GM18520 (cell line): ENCODE measurements around the gene CIPC.

Experiments
- ATAC-seq: cut with Tn5 transposase; IDR thresholded peaks from one replicate; pipeline ENCODE4 v1.9.1; 2021; ENCODE audit not compliant: unreplicated experiment

CIPC gene

GRCh38 chr14:77123381-77124325, 25.6 kb downstream of the CIPC start:
- ATAC-seq: no peak

GRCh38 chr14:77124345-77125280, 26.6 kb downstream of the CIPC start:
- ATAC-seq: no peak

DNA sequence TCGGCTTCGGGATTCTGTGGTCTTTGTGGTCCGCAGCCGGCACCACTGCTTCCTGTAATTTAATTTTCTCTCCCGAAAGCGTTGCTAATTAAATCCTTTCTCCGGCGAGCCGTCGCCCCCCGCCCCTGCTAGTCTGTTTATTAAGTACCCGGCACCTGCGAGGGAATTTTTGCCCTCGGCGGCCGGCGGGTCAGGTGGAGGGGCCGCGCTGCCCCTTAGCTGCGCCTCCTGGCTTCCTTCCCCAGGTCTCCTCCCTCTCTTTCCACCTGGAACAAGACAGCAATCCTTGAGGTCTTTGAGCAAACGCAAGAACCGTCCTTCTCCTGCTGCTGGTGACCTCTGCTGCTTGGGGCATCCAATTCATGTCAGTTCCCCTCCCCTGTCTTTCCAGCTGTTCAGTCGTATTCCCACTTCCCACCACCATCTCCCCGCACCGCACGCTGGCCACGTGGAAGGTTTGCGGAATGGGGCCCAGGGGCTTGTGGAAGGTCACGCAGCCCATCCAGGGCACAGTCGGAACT, 27.3 kb downstream of the CIPC start:
- no peak for ATAC-seq

DNA sequence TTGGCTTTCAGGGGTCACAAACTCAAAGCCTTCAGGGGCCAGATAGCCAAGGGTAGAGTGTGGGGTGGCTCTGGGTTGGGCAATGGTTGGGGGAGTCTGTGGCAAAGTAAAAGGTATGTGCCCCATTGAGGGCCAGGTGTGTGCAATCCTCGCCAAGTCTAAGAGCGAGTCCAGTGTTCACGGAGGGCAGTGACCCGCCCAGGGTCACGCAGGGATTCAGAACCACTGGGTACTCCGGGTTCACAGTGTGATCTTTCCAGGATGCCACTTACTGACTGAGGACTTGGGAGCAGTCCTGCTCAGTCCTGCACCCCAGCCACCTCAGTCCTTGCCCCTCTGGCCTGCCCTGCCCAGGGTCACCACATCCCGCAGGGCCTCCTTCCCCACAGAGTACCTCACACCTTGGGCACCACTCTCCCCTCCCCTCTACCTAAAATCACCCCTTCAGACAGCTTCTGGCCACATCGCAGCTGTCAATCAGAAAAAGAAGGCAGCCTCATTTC, 27.8 kb downstream of the CIPC start:
- no peak for ATAC-seq

DNA sequence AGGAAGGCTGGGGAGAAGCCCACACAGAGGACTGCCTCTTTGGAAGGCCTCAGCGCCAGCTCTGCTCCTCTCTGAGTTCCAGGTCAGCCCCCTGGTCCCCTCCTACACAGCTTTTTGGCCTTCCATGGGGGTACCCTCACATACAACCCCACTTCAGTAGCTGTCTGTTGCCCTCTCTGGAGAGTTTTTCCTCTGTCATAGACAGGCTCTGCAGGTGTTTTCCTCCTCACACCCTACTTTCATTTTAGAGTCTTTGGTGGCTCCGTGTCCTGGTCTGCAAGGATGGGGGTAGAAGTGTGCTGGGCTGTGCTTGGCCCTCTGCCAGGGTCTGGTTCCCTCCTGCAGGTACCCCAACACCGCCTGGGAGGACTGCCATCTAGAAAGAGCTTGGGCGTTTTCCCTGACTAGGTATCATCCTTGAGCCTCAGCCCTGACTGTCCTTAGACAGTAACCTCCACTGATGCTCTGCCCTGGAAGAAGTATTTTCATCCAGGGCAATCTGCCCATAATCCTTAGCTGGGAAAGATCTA, 28.5 kb downstream of the CIPC start:
- no peak for ATAC-seq

DNA sequence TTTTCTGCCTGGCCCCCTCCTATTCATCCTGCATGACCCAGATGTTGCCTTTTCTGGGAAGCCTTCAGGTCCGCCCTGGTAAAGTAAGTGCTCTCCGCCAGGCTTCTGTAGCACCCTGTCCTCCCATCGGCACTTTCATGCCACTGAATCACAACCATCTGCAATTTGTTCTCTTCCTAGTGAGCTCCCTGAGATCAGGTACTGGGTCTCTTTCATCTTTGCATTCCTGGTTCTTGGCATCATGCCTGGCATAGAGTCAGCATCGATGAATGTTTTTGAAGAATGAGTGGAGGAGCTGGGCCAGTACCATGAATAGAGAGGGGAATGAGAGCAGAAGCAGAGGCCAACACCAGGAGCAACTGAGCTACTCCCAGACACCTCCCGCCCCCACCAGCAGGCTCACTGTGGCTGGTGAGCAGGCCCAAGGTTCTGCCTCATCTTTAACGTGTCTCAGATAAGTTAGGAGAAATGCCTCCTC, 30.4 kb downstream of the CIPC start:
- no peak for ATAC-seq

DNA sequence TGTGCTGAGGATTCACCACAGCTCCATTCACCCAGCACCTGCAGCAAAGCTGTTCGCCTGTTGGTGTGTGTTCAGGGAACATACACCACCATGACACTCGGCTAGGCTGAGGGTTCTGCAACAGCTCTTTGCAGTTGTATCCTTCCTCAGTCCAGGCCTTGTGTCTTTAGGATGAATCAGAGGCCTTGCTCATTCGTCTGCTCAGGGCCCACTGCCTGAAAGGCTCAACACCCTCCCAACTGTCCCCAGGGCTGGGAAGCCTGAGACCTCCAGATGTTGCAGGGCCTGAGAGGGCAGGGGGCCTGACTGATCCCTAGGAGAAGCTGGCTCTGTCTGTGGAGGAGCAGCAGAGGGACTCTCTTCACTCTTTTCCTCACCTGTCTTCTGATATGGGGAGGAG, 32.3 kb downstream of the CIPC start:
- no peak for ATAC-seq

DNA sequence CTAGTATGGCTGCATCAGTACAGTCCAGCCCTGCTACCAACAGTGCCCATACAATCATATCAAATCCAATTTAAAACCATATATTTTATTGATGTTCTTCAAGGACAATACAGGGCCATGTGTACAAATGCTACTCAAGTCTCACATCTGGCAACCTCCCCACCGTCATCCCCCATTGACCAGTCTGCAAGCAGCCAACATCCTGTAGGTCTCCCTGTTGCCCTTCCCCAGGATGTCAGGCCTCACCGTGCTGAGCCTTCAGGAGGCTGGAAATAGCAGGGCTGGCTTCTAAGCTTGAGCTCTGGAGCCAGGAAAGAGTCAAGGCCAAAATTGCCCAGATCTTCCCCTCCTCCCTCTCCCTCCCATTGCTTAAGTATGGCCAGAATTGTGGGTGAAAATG, 33.1 kb downstream of the CIPC start:
- no peak for ATAC-seq

DNA sequence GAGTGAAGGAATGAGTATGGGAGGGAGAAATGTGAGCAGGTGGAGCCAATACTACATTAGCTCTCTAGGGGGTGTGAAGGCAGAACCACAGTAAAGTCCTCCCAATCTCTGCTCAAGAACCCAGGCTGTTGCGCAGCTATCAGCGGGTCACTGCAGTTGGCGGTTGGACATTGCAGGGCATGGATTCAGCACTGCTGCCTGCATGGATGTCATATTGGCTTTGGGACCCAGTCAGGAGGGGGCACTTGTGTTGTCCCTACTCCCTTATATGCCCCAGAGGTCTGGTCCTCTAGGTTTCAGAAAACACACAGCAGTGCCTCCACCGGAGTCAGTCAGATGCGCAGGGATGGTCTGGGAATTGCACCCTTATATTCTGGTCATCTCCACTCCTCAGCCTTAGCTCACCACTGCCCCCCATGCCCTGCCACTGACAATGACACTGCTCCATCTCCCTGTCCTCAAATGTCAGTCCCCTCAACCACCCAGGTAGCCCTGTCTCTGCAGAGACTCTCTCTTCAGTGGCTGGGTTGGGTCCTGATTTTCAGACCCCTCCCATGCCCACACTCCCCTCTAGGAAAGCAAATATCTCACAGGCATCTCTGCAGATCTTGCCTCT, 33.9 kb downstream of the CIPC start:
- no peak for ATAC-seq

GRCh38 chr14:77133720-77134338, 35.8 kb downstream of the CIPC start:
- no peak for ATAC-seq

DNA sequence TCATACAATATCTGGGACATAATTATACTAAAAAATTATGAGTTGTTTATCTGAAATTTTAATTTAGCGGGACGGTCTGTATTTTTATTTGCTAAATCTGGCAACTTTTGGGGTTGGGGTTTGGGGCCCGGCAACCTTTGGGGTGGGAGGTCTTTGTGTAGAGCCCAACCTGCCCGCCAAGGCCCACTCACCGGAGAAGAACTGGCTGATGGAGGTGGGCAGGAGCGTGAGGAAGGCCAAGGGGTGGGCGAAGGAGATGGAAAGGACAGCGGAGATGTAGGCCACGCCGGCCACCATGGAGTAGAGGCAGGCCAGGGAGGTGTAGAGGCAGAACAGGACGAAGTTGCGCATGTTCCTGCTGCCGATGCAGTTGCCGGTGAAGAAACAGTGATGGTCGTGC, 41.0 kb downstream of the CIPC start:
- ATAC-seq: no peak

DNA sequence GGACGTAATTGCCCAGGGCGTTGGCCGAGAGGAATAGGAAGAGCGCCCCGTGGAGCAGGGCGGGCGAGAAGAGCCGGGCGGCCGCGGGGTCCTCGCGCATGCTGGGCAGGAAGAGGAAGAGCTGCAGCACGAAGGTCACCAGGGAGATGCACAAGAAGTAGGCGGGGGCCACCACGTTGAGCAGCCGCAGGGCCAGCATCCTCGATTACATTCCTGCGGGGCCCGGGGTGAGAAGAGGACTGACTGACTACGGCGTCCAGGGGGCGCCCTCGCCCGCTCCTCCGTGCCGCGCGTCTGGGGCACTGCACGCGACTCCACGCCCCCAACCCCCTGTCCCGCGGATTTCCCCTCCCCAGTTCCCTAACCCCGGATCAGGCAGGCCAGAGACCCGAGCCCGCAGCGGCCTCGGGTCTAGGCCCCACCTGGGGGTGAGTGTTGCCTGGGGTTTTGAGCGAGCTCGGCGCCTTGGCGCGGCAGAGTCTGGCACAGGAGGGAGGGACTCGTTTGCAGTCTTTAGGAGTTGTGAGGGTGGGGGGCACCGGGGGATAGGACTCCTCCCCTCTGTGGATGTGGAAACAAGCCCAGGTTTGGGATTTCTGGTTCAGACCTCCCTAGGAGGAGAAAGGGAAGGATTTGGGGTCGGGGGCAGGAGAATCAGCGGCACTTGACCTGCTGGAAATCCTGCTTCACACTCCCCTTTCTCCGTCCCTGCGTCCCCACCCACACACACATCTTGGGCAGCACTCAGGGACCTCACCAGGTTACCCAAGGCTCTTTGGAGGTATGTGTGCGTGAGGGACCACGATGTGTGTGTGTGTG, 41.7 kb downstream of the CIPC start:
- ATAC-seq: no peak

GRCh38 chr14:77140359-77141213, 42.5 kb downstream of the CIPC start:
- ATAC-seq: no peak

GRCh38 chr14:77141214-77142004, 43.4 kb downstream of the CIPC start, which contains the start of gene ZDHHC22:
TSS of gene ZDHHC22 (minus strand) at chr14:77141791. CDS start at chr14:77139738, 2,053 bp downstream.
- ATAC-seq: no peak

GRCh38 chr14:77142005-77142800, 44.1 kb downstream of the CIPC start:
- no peak for ATAC-seq

DNA sequence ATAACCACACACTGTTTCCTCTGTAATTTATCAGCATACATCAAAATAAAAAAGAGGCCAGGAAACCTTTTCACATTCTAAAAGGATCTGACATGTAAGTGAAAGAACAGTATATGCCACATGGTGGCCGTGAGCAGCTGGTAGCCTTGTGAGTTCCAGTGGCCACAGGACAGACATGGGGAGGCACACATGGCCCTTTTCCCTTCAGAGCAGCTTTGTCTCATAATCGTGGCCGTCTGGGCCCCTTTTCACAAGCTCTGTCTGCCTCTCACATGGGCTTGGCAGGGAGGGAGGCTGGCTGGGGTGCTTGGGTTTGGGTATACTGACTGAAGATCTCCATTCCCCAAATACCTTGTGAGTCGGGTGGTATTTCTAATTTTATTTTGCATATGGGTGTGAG, 45.0 kb downstream of the CIPC start:
- no peak for ATAC-seq
